Progenitor cell of endocrine pancreas (in vitro differentiated cells): ENCODE results near the gene LAMA5. TPM values are rescaled to one million over a fixed set of nuclear protein-coding genes. Genes with fewer than 3 reads are reported as not detected.

Experiments used
- DNase-seq: peaks from one replicate; pipeline ENCODE4 v3.0.0; 2021; ENCODE audit warnings: low spot score; ENCODE audit not compliant: unreplicated experiment
- H3K27ac Mint-ChIP-seq: 2 replicates; pipeline ENCODE4 v1.8.0; 2021; ENCODE audit warnings: mild to moderate bottlenecking, moderate library complexity, mixed read lengths
- H3K27me3 Mint-ChIP-seq: 2 replicates; pipeline ENCODE4 v1.8.0; 2021; ENCODE audit warnings: mixed read lengths
- H3K36me3 Mint-ChIP-seq: 2 replicates; pipeline ENCODE4 v1.8.0; 2022; ENCODE audit warnings: mixed read lengths; ENCODE audit not compliant: insufficient read depth
- H3K4me1 Mint-ChIP-seq: 2 replicates; pipeline ENCODE4 v1.8.0; 2021; ENCODE audit warnings: low read depth, mixed read lengths
- H3K4me3 Mint-ChIP-seq: 2 replicates; pipeline ENCODE4 v1.8.0; 2021; ENCODE audit warnings: low read depth, mild to moderate bottlenecking, moderate library complexity, mixed read lengths
- H3K9me3 Mint-ChIP-seq: 2 replicates; pipeline ENCODE4 v1.8.0; 2021; ENCODE audit warnings: low read depth, mixed read lengths
- CTCF ChIP-seq: fragments of 200-600 bp; sonication (generic); IDR thresholded peaks from one replicate; pipeline ENCODE4 v1.5.0; 2021; ENCODE audit warnings: antibody characterized with exemption, mild to moderate bottlenecking; ENCODE audit not compliant: unreplicated experiment
- total RNA-seq: library from RNA; stranded (reverse); gene quantifications from 2 replicates; pipeline ENCODE4 v1.2.1, GENCODE V29; 2021

Gene LAMA5
- total RNA-seq, 1 donor from 2014 or later = 252 TPM

- no peak for TF ChIP-seq CTCF
- no peaks in the 10 kb centered on the region for H3K9me3 Mint-ChIP-seq
These were observed 9.9 kb downstream of the LAMA5 start for GRCh38 chr20:62357187-62357667.

GRCh38 chr20:62356589-62357186 lies 10.4 kb downstream of the LAMA5 start:
- Mint-ChIP-seq H3K4me3 (no peak overlapping the region), H3K27me3 (no peaks in the 10 kb centered on the region), H3K4me1 (peaks cover 14% of the 10 kb centered on the region), H3K27ac (no peak overlapping the region), H3K9me3 (no peaks in the 10 kb centered on the region), H3K36me3 (no peaks in the 10 kb centered on the region)
- no peak for DNase-seq
- no peak for TF ChIP-seq CTCF

More at GRCh38 chr20:62357187-62357667, 9.9 kb downstream of the LAMA5 start:
- H3K27me3 Mint-ChIP-seq = no peaks in the 10 kb centered on the region
- DNase-seq = no peak
- no peaks in the 10 kb centered on the region for H3K36me3 Mint-ChIP-seq
- H3K4me1 Mint-ChIP-seq = peaks cover 19% of the 10 kb centered on the region
- H3K4me3 Mint-ChIP-seq = no peak overlapping the region
- H3K27ac Mint-ChIP-seq = no peak overlapping the region

GRCh38 chr20:62355878-62356588 lies 11.1 kb downstream of the LAMA5 start:
- Mint-ChIP-seq H3K36me3 (no peaks in the 10 kb centered on the region), H3K9me3 (no peaks in the 10 kb centered on the region), H3K27ac (peak overlapping the region; percentile 87), H3K27me3 (no peaks in the 10 kb centered on the region), H3K4me1 (peaks cover 14% of the 10 kb centered on the region), H3K4me3 (no peak overlapping the region)
- no peak for TF ChIP-seq CTCF
- DNase-seq = no peak

GRCh38 chr20:62355516-62355877 lies 11.6 kb downstream of the LAMA5 start:
- no peak overlapping the region for H3K27ac Mint-ChIP-seq
- H3K36me3 Mint-ChIP-seq = no peaks in the 10 kb centered on the region
- H3K4me1 Mint-ChIP-seq = peaks cover 12% of the 10 kb centered on the region
- no peak overlapping the region for H3K4me3 Mint-ChIP-seq
- DNase-seq = no peak
- no peaks in the 10 kb centered on the region for H3K27me3 Mint-ChIP-seq
- H3K9me3 Mint-ChIP-seq = no peaks in the 10 kb centered on the region
- no peak for TF ChIP-seq CTCF

- Mint-ChIP-seq H3K27me3 (no peaks in the 10 kb centered on the region), H3K4me1 (peaks cover 12% of the 10 kb centered on the region), H3K36me3 (peaks cover 2% of the 10 kb centered on the region), H3K9me3 (no peaks in the 10 kb centered on the region), H3K27ac (no peak overlapping the region), H3K4me3 (no peak overlapping the region)
- no peak for DNase-seq
- no peak for TF ChIP-seq CTCF
These were observed 12.2 kb downstream of the LAMA5 start for GRCh38 chr20:62354811-62355341.
